ENCODE data around the gene MRTFA.

- TF ChIP-seq CTCF (conservative IDR thresholded peaks at IDR 0.05): no peak
- no peak for TF ChIP-seq ZFX (IDR thresholded peaks at IDR 0.05)
Measured at GRCh38 chr22:40660730-40661129, 24.2 kb upstream of the MRTFA start.
